Brain microvascular endothelial cell (primary cell): ENCODE data around the gene HDGFL2.

Experiments
- DNase-seq: peaks from one replicate; pipeline ENCODE4 v3.0.0-alpha.2; 2020
- H3K27ac ChIP-seq: fragments of 250-450 bp; sonication (Bioruptor Pico); 2 replicates; pipeline ENCODE4 v1.5.1; 2020; ENCODE audit warnings: mild to moderate bottlenecking, moderate library complexity
- H3K27me3 ChIP-seq: fragments of 250-450 bp; sonication (Bioruptor Pico); replicated peaks from 2 replicates; pipeline ENCODE4 v1.5.1; 2020; ENCODE audit warnings: mild to moderate bottlenecking
- H3K36me3 ChIP-seq: fragments of 250-450 bp; sonication (Bioruptor Pico); replicated peaks from 2 replicates; pipeline ENCODE4 v1.5.1; 2020; ENCODE audit warnings: mild to moderate bottlenecking
- H3K4me3 ChIP-seq: 2 replicates; pipeline ENCODE4 v1.5.1; 2011; ENCODE audit warnings: low read depth, mild to moderate bottlenecking, control low read depth, low read length, moderate library complexity
- CTCF ChIP-seq: IDR thresholded peaks from 2 replicates; pipeline ENCODE4 v1.5.1; 2011; ENCODE audit warnings: low read depth, mild to moderate bottlenecking, moderate library complexity, low read length, control low read depth, inconsistent platforms; ENCODE audit errors: missing control alignments
- in situ Hi-C: cut with HindIII; loops from 2 replicates; pipeline ENCODE4 v1.10.0; 2017; ENCODE audit warnings: low sequenced_read_pairs, low pct_ligation_motif_present

Gene HDGFL2

GRCh38 chr19:4464815-4465581 is 7.1 kb upstream of the HDGFL2 start:
- TF ChIP-seq CTCF: no peak
- in situ Hi-C loops: no loop called here
- no peak for DNase-seq
- Histone ChIP-seq H3K4me3 (no peak overlapping the region), H3K36me3 (no peaks in the 10 kb centered on the region), H3K27ac (no peak overlapping the region), H3K27me3 (no peaks in the 10 kb centered on the region)

GRCh38 chr19:4467835-4468234 is 4.3 kb upstream of the HDGFL2 start:
- no peaks in the 10 kb centered on the region for H3K27me3 ChIP-seq
- no peak for DNase-seq
- TF ChIP-seq CTCF: no peak
- in situ Hi-C loops: no loop called here
- no peak overlapping the region for H3K4me3 ChIP-seq
- H3K36me3 ChIP-seq: no peaks in the 10 kb centered on the region
- H3K27ac ChIP-seq: no peak overlapping the region

- in situ Hi-C loops: no loop called here
- Histone ChIP-seq H3K27ac (peak overlapping the region; percentile 78), H3K4me3 (peak overlapping the region; percentile 64), H3K36me3 (peaks cover 10% of the 10 kb centered on the region), H3K27me3 (no peaks in the 10 kb centered on the region)
- DNase-seq: peak; percentile 100
- no peak for TF ChIP-seq CTCF
Observed at GRCh38 chr19:4471403-4472173, 509 bp upstream of the HDGFL2 start.

GRCh38 chr19:4473011-4473762 is 1.1 kb downstream of the HDGFL2 start:
- Histone ChIP-seq H3K36me3 (peaks cover 23% of the 10 kb centered on the region), H3K4me3 (peak overlapping the region; percentile 75), H3K27ac (peak overlapping the region; percentile 20), H3K27me3 (no peaks in the 10 kb centered on the region)
- no peak for TF ChIP-seq CTCF
- no peak for DNase-seq
- in situ Hi-C loops: no loop called here

GRCh38 chr19:4473763-4474513 is 1.8 kb downstream of the HDGFL2 start:
- Histone ChIP-seq H3K36me3 (peaks cover 31% of the 10 kb centered on the region), H3K27ac (no peak overlapping the region), H3K4me3 (peak overlapping the region; percentile 75), H3K27me3 (no peaks in the 10 kb centered on the region)
- no peak for DNase-seq
- in situ Hi-C loops: no loop called here
- no peak for TF ChIP-seq CTCF
